Kidney (tissue), 14 donors: ENCODE measurements around the gene ZNF580. TPM values are rescaled to one million over a fixed set of nuclear protein-coding genes. Genes with fewer than 3 reads are reported as not detected.

Experiments used
- DNase-seq, 5 donors: peaks; one replicate each; pipeline ENCODE4 v3.0.0-alpha.2; 2013 to 2020
- FAIRE-seq: peaks from 2 replicates; lab custom pipeline; 2012; peaks lifted over from hg19 to GRCh38; lab: Jason Lieb, UNC
- H3K27ac ChIP-seq, 2 donors: one replicate each; pipeline ENCODE4 v1.7.0; 2013; ENCODE audit warnings: low read depth in 2 of 2, low read length in 2 of 2, inconsistent platforms in 1 of 2
- H3K27me3 ChIP-seq: one replicate; pipeline ENCODE4 v1.7.1; 2013; ENCODE audit warnings: low read length, inconsistent platforms; ENCODE audit not compliant: control insufficient read depth, insufficient read depth
- H3K36me3 ChIP-seq, 3 donors: one replicate each; pipeline versions ENCODE4 v1.7.0 to v1.7.1; 2013; ENCODE audit warnings: low read length in 3 of 3, control low read depth in 1 of 3, inconsistent platforms in 1 of 3; ENCODE audit not compliant: insufficient read depth in 3 of 3, control insufficient read depth in 2 of 3
- H3K4me1 ChIP-seq, 3 donors: one replicate each; pipeline versions ENCODE4 v1.7.0 to v1.7.1; 2013; ENCODE audit warnings: low read length in 3 of 3, inconsistent platforms in 1 of 3, low read depth in 1 of 3; ENCODE audit not compliant: control insufficient read depth in 2 of 3, insufficient read depth in 2 of 3
- H3K4me3 ChIP-seq, 3 donors: one replicate each; pipeline versions ENCODE4 v1.7.0 to v1.8.1; 2013; ENCODE audit warnings: low read length in 3 of 3, control low read depth in 1 of 3, inconsistent platforms in 1 of 3
- H3K9ac ChIP-seq, 3 donors: one replicate each; pipeline versions ENCODE4 v1.7.0 to v1.7.1; 2013; ENCODE audit warnings: low read length in 3 of 3, control low read depth in 1 of 3, inconsistent platforms in 1 of 3
- H3K9me3 ChIP-seq, 3 donors: one replicate each; pipeline versions ENCODE4 v1.7.0 to v1.7.1; 2013; ENCODE audit warnings: low read length in 3 of 3, control low read depth in 1 of 3, inconsistent platforms in 1 of 3; ENCODE audit not compliant: control insufficient read depth in 2 of 3, insufficient read depth in 1 of 3
- intact Hi-C: fragments of 100-400 bp; cut with DNase I; formaldehyde crosslinking; loops from one replicate; pipeline ENCODE4 v1.11.1; 2022
- polyA plus RNA-seq: library from polyadenylated mRNA; stranded (reverse); fragments of 350-450 nt; fragmentation: Illumina TruSeq; extraction: RNeasy Lipid Tissue Mini Kit (QIAGEN cat#74804); gene quantifications from one replicate; pipeline ENCODE4 v1.2.3, GENCODE V29; 2014; ENCODE audit warnings: low read depth, low replicate concordance; ENCODE audit not compliant: insufficient read depth
- total RNA-seq: library from RNA; stranded (reverse); fragmentation: NEBNext Ultra II Directional; extraction: Animal tissue kit (Norgen Biotek cat#: 25700); gene quantifications from one replicate; pipeline ENCODE4 v1.2.1, GENCODE V29; 2021
- TF ChIP-seq, protein P1 (sequence below): IDR thresholded peaks from 3 replicates; pipeline ENCODE4 v1.5.1; 2012; ENCODE audit warnings: mild to moderate bottlenecking, moderate library complexity, borderline replicate concordance; ENCODE audit not compliant: insufficient read depth; ENCODE audit errors: extremely low read depth
- donor health status: control.
- donor health status: control.
- donor health status: control.
- donor health status: control.
- donor health status: control.
- donor health status: DM: yes; HTN: yes; CAD: no.
- donor health status: Normal renal cell carcinoma (clear cell type).

Gene ZNF580
- total and polyA plus RNA-seq, 2 donors from 2014 or later = 47.0 to 56.8 TPM

- no peaks in the 10 kb centered on the region for H3K36me3 ChIP-seq
- H3K9ac ChIP-seq = peak overlapping the region; percentile 50 to 84 (median 69)
- H3K4me1 ChIP-seq = peaks cover 0 to 38% (median 4%) of the 10 kb centered on the region in 3 donors
- peak overlapping the region; percentile 64 to 84 (median 79) for H3K4me3 ChIP-seq
- DNase-seq (peak in 1 of 5 donors; percentile 38), FAIRE-seq (no peak)
- intact Hi-C loops = no loop called here
- H3K27ac ChIP-seq = peak overlapping the region; percentile 63 to 89
- TF ChIP-seq, protein P1, sequence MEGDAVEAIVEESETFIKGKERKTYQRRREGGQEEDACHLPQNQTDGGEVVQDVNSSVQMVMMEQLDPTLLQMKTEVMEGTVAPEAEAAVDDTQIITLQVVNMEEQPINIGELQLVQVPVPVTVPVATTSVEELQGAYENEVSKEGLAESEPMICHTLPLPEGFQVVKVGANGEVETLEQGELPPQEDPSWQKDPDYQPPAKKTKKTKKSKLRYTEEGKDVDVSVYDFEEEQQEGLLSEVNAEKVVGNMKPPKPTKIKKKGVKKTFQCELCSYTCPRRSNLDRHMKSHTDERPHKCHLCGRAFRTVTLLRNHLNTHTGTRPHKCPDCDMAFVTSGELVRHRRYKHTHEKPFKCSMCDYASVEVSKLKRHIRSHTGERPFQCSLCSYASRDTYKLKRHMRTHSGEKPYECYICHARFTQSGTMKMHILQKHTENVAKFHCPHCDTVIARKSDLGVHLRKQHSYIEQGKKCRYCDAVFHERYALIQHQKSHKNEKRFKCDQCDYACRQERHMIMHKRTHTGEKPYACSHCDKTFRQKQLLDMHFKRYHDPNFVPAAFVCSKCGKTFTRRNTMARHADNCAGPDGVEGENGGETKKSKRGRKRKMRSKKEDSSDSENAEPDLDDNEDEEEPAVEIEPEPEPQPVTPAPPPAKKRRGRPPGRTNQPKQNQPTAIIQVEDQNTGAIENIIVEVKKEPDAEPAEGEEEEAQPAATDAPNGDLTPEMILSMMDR = no peak
- no peaks in the 10 kb centered on the region for H3K9me3 ChIP-seq
- no peaks in the 10 kb centered on the region for H3K27me3 ChIP-seq
Measured at GRCh38 chr19:55641426-55642152, 787 bp downstream of the ZNF580 start.

DNA sequence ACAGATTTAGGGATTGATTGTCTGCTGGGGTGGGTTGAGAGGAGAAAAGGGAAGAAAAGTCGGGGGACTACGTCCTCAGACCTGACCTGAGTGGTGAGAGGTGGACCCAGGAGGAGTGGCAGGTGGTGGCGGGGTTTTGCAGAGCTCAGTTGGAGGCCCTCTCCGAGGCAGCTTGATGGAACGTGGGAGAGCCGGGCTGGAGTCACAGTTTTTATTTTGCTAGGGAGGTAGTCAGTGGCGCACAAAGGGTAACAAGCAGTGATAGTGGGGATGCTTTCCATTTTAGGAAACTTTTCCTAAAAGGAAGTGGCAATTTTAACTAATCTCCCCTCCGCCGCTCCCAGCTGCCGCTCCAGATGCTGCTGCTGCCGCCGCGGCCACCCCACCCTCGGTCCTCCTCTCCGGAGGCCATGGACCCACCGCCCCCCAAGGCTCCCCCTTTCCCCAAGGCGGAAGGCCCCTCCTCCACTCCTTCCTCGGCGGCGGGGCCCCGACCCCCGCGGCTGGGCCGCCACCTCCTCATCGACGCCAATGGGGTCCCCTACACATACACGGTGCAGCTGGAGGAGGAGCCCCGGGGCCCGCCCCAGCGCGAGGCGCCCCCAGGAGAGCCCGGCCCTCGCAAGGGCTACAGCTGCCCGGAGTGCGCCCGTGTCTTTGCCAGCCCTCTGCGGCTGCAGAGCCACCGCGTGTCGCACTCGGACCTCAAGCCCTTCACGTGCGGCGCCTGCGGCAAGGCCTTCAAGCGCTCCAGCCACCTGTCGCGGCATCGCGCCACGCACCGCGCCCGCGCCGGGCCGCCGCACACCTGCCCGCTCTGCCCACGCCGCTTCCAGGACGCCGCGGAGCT is 1.6 kb downstream of the ZNF580 start:
- TF ChIP-seq, protein P1 = no peak
- no peaks in the 10 kb centered on the region for H3K36me3 ChIP-seq
- no peaks in the 10 kb centered on the region for H3K27me3 ChIP-seq
- peak overlapping the region; percentile 46 to 82 (median 79) for H3K4me3 ChIP-seq
- no peak for FAIRE-seq
- peaks cover 0 to 39% (median 4%) of the 10 kb centered on the region in 3 donors for H3K4me1 ChIP-seq
- H3K9me3 ChIP-seq = no peaks in the 10 kb centered on the region
- H3K9ac ChIP-seq = peak overlapping the region in 2 of 3 donors; percentile 18 to 84
- peak in 2 of 5 donors; percentile 62 to 90 for DNase-seq
- H3K27ac ChIP-seq = peak overlapping the region; percentile 45 to 74
- intact Hi-C loops = no loop called here

GRCh38 chr19:55643003-55643886 is 2.4 kb downstream of the ZNF580 start, which contains the start of gene ZNF581:
ZNF581 (plus strand) TSS chr19:55643649; CDS start chr19:55644572, 923 bp downstream.
- H3K9me3 ChIP-seq = no peaks in the 10 kb centered on the region
- TF ChIP-seq, protein P1 = no peak
- H3K9ac ChIP-seq = peak within 1 kb of the TSS; percentile 30 to 84 (median 69)
- H3K4me1 ChIP-seq = peaks cover 0 to 41% (median 4%) of the 10 kb centered on the region in 3 donors
- no peaks in the 10 kb centered on the region for H3K36me3 ChIP-seq
- intact Hi-C loops = no loop called here
- FAIRE-seq = no peak
- H3K27ac ChIP-seq = peak within 1 kb of the TSS; percentile 72 to 74
- peak; percentile 73 to 94 (median 84) for DNase-seq
- H3K4me3 ChIP-seq = peak within 1 kb of the TSS; percentile 53 to 82 (median 79)
- H3K27me3 ChIP-seq = no peaks in the 10 kb centered on the region
